GM12878 (cell line): ENCODE results near the gene CRYBB1. TPM values are rescaled to one million over a fixed set of nuclear protein-coding genes. Genes with fewer than 3 reads are reported as not detected.

ENCODE experiments used
- ATAC-seq: fragments of 200-7000 bp; cut with Tn5 transposase; 3 replicates; pipeline ENCODE4 v1.9.1; 2020; ENCODE audit warnings: mild to moderate bottlenecking, moderate library complexity
- BruUV-seq: library from RNA; stranded (reverse); fragments of 400-500 nt; replicated peaks from 2 replicates; lab custom pipeline; 2021; lab: Mats Ljungman, UMichigan
- CTCF ChIA-PET: fragments of 300-600 bp; sonication (Branson Sonifier 250); formaldehyde crosslinking; extraction: SDS; loops from one replicate; lab custom pipeline; 2021; ENCODE audit warnings: inconsistent platforms; lab: Yijun Ruan, JAX
- POLR2A ChIA-PET: fragments of 350-600 bp; formaldehyde crosslinking; extraction: SDS; loops from one replicate; lab custom pipeline; 2021; ENCODE audit warnings: inconsistent platforms; lab: Charles Lee
- RAD21 ChIA-PET: fragments of 300-600 bp; sonication (Branson Sonifier 250); formaldehyde crosslinking; loops from one replicate; lab custom pipeline; 2023; ENCODE audit warnings: antibody characterized with exemption; ENCODE audit not compliant: unreplicated experiment; lab: Charles Lee
- SMC1A ChIA-PET: fragments of 300-600 bp; sonication (Branson Sonifier 250); formaldehyde crosslinking; loops from one replicate; lab custom pipeline; 2023; ENCODE audit not compliant: unreplicated experiment, uncharacterized antibody; lab: Charles Lee
- DNase-seq: peaks from one replicate; pipeline ENCODE4 v3.0.0-alpha.2; 2011; ENCODE audit warnings: low read depth, low spot score
- FAIRE-seq: peaks from 3 replicates; lab custom pipeline; 2011; peaks lifted over from hg19 to GRCh38; lab: Jason Lieb, UNC
- H2AFZ ChIP-seq: 2 replicates; pipeline ENCODE4 v1.6.0; 2011; ENCODE audit warnings: low read depth, low read length, control low read depth; ENCODE audit not compliant: control insufficient read depth
- H3K27ac ChIP-seq: 2 replicates; pipeline ENCODE4 v1.5.1; 2011; ENCODE audit warnings: control low read depth; ENCODE audit not compliant: control insufficient read depth, insufficient read depth
- H3K27me3 ChIP-seq, 2 experiments: replicated peaks in 1 of 2; 2 replicates each; pipeline versions ENCODE4 v1.6.0 to v1.6.1; 2011; ENCODE audit warnings: low read length in 1 of 2; ENCODE audit not compliant: control insufficient read depth in 2 of 2, insufficient read depth in 2 of 2
- H3K36me3 ChIP-seq, 2 experiments: 2 replicates each; pipeline ENCODE4 v1.5.1; 2011; ENCODE audit warnings: low read length in 1 of 2; ENCODE audit not compliant: control insufficient read depth in 2 of 2, insufficient read depth in 2 of 2
- H3K4me1 ChIP-seq: 2 replicates; pipeline ENCODE4 v1.6.1; 2011; ENCODE audit warnings: mild to moderate bottlenecking, low read length, moderate library complexity, mixed read lengths; ENCODE audit not compliant: control insufficient read depth, insufficient read depth
- H3K4me2 ChIP-seq: 2 replicates; pipeline ENCODE4 v1.6.0; 2011; ENCODE audit warnings: control low read depth; ENCODE audit not compliant: control insufficient read depth, insufficient read depth
- H3K4me3 ChIP-seq: fragments of 200-600 bp; sonication (generic); 2 replicates; pipeline ENCODE4 v1.5.1; 2016
- H3K79me2 ChIP-seq: 2 replicates; pipeline ENCODE4 v1.6.0; 2011; ENCODE audit warnings: low read length; ENCODE audit not compliant: control insufficient read depth, insufficient read depth
- H3K9ac ChIP-seq: 2 replicates; pipeline ENCODE4 v1.8.0; 2011; ENCODE audit warnings: low read length, control low read depth, mixed read lengths; ENCODE audit not compliant: control insufficient read depth, insufficient read depth
- H3K9me3 ChIP-seq: replicated peaks from 3 replicates; pipeline ENCODE4 v1.5.1; 2011; ENCODE audit warnings: mild to moderate bottlenecking, low read length; ENCODE audit not compliant: control insufficient read depth, insufficient read depth
- H4K20me1 ChIP-seq: 2 replicates; pipeline ENCODE4 v1.6.0; 2011; ENCODE audit not compliant: control insufficient read depth, insufficient read depth
- CBFB ChIP-seq: IDR thresholded peaks from 2 replicates; pipeline ENCODE4 v1.6.1; 2016; ENCODE audit warnings: antibody characterized with exemption, low read depth
- IRF4 ChIP-seq: IDR thresholded peaks from 2 replicates; pipeline ENCODE4 v1.6.1; 2011; ENCODE audit warnings: low read depth, low read length
- MTA3 ChIP-seq: IDR thresholded peaks from 2 replicates; pipeline ENCODE4 v1.6.1; 2012; ENCODE audit warnings: low read length, inconsistent platforms, borderline replicate concordance
- MYB ChIP-seq: fragments of 150-350 bp; IDR thresholded peaks from 2 replicates; pipeline ENCODE4 v1.6.1; 2014; ENCODE audit warnings: mild to moderate bottlenecking, low read depth, low read length, borderline replicate concordance
- NBN ChIP-seq: fragments of 450-650 bp; IDR thresholded peaks from 2 replicates; pipeline ENCODE4 v1.6.1; 2016
- NFIC ChIP-seq: IDR thresholded peaks from 2 replicates; pipeline ENCODE4 v1.6.1; 2012; ENCODE audit warnings: low read depth, mild to moderate bottlenecking, inconsistent platforms, low read length, moderate library complexity
- NR2F1 ChIP-seq: fragments of 450-650 bp; conservative IDR thresholded peaks from 2 replicates; pipeline ENCODE4 v1.6.1; 2017; ENCODE audit warnings: mild to moderate bottlenecking
- NRF1 ChIP-seq: conservative IDR thresholded peaks from 2 replicates; pipeline ENCODE4 v1.6.1; 2011; ENCODE audit warnings: mild to moderate bottlenecking, low read depth, low read length, improper control_type of control experiment
- POLR2AphosphoS2 ChIP-seq: IDR thresholded peaks from 2 replicates; pipeline ENCODE4 v1.6.1; 2011; ENCODE audit warnings: low read depth, mild to moderate bottlenecking, low read length, improper control_type of control experiment, moderate library complexity
- RUNX3 ChIP-seq: IDR thresholded peaks from 2 replicates; pipeline ENCODE4 v1.6.1; 2012; ENCODE audit warnings: low read length, inconsistent platforms
- SPI1 ChIP-seq: IDR thresholded peaks from 2 replicates; pipeline ENCODE4 v1.6.1; 2011; ENCODE audit warnings: low read depth, mild to moderate bottlenecking, low read length, moderate library complexity, borderline replicate concordance; ENCODE audit not compliant: insufficient read depth
- SREBF2 ChIP-seq: IDR thresholded peaks from 2 replicates; pipeline ENCODE4 v1.6.1; 2012; ENCODE audit warnings: mild to moderate bottlenecking, low read length
- SUPT20H ChIP-seq: IDR thresholded peaks from 2 replicates; pipeline ENCODE4 v1.6.1; 2011; ENCODE audit warnings: low read depth, mild to moderate bottlenecking, low read length, moderate library complexity, borderline replicate concordance; ENCODE audit not compliant: control insufficient read depth
- ZNF24 ChIP-seq: fragments of 450-650 bp; IDR thresholded peaks from 2 replicates; pipeline ENCODE4 v1.6.1; 2017; ENCODE audit warnings: antibody characterized with exemption, mild to moderate bottlenecking
- ZNF274 ChIP-seq: IDR thresholded peaks from one replicate; pipeline ENCODE4 v1.8.0; 2011; ENCODE audit not compliant: insufficient read length, insufficient read depth
- whole genome bisulfite sequencing: methylation state at CpG from one replicate; pipeline ENCODE4 v1.1.6; 2016; ENCODE audit warnings: low lambda C conversion rate; ENCODE audit not compliant: insufficient replicate concordance, insufficient coverage; ENCODE audit errors: missing lambda C conversion rate; 5-methylcytosine and 5-hydroxymethylcytosine counted together
- in situ Hi-C: fragments of 300-500 bp; cut with MboI; formaldehyde crosslinking; loops from 9 replicates; pipeline ENCODE4 v1.14.3; 2018; ENCODE audit warnings: mixed read lengths
- intact Hi-C: fragments of 100-400 bp; cut with micrococcal nuclease; formaldehyde crosslinking; loops from one replicate; pipeline ENCODE4 v1.14.2; 2022; ENCODE audit not compliant: unreplicated experiment
- polyA plus RNA-seq, 11 experiments: library from polyadenylated mRNA; depleted of rRNA in 4 of 11; unstranded in 6 of 11; stranded (reverse) in 5 of 11; fragments of >200 nt; fragmentation: Nextera tagmentation in 4 of 11; fragmentation: Illumina TruSeq in 1 of 11; extraction: Ambion mirVana in 4 of 11; extraction: Trizol in 1 of 11; gene quantifications; 1 replicate in 1 of 11; 2 replicates in 10 of 11; pipeline versions ENCODE4 v1.2.1 to v1.2.3, GENCODE V29; 2011 to 2016; ENCODE audit warnings: inconsistent platforms in 2 of 11, missing spikeins in 2 of 11, low read depth in 1 of 11
- total RNA-seq, 4 experiments: library from RNA; depleted of rRNA in 3 of 4; stranded (reverse); fragments of >200 nt in 3 of 4; fragmentation: Illumina TruSeq in 1 of 4; extraction: Trizol in 1 of 4; gene quantifications; 2 replicates each; pipeline versions ENCODE4 v1.2.1 to v1.2.3, GENCODE V29; 2013 to 2021
- TF ChIP-seq, protein P1 (sequence below): fragments of 450-650 bp; formaldehyde crosslinking; IDR thresholded peaks from 2 replicates; pipeline ENCODE4 v1.5.0; 2022; ENCODE audit warnings: mild to moderate bottlenecking, missing genetic modification characterization

Gene CRYBB1
- total and polyA plus RNA-seq, 10 of the 15 experiments (the other 5 are each of a cell fraction or from before 2014, with no cell fraction given) = 0.09 to 0.64 (median 0.23) TPM; not detected in 5

DNA sequence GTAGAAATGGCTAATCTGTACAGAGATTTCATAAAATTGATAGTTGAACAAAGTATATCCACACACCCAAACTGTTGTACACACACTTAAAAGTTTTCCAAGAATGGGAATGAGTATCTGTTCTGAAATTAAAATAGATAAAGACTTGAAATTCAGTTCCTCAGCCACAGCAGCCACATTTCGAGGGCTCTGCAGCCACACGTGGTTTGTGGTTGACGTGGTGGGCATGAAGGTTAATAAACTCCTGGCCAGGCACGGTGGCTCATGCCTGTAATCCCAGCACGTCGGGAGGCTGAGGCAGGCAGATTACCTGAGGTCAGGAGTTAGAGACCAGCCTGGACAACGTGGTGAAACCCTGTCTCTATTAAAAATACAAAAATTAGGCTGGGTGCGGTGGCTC is 51.9 kb downstream of the CRYBB1 start:
- ATAC-seq (no peak), FAIRE-seq (no peak), DNase-seq (no peak)
- 57% methylated on average over 8 of the region's 8 CpGs for WGBS
- no TSS peak for BruUV-seq
- intact Hi-C loops = no loop called here
- peaks cover 2% of the 10 kb centered on the region; the same call in 1 of the 2 replicates for H3K79me2 ChIP-seq
- SMC1A ChIA-PET = interaction anchor here (0.6 to 0.7 kb wide), 2 partner anchors 12 to 19 kb away, joined by 3 to 4 read pairs; no protein-coding TSS in a partner anchor
- in situ Hi-C loops = no loop called here
- POLR2A ChIA-PET = no interaction called here
- H3K9me3 ChIP-seq = no peaks in the 10 kb centered on the region
- no peak overlapping the region for H3K4me3 ChIP-seq
- H4K20me1 ChIP-seq = no peaks in the 10 kb centered on the region
- TF ChIP-seq ZNF24 (no peak), SUPT20H (no peak), NFIC (no peak), NRF1 (no peak), RUNX3 (peak; percentile 56)
- CTCF ChIA-PET = interaction anchor here (1.0 to 1.5 kb wide), 3 partner anchors 34 to 63 kb away, joined by 3 to 4 read pairs (median 3); no protein-coding TSS in a partner anchor
- peaks cover 0 to 5% of the 10 kb centered on the region in 2 experiments; a peak in 1 of 4 replicates for H3K36me3 ChIP-seq
- no peak overlapping the region for H3K27ac ChIP-seq
- RAD21 ChIA-PET = interaction anchor here (1.4 kb wide), 1 partner anchor 78 kb away, joined by 8 read pairs; no protein-coding TSS in a partner anchor
- H3K9ac ChIP-seq = no peak overlapping the region
- no peak overlapping the region for H2AFZ ChIP-seq
- no peaks in the 10 kb centered on the region for H3K4me1 ChIP-seq
- H3K4me2 ChIP-seq = no peak overlapping the region
- H3K27me3 ChIP-seq = no peaks in the 10 kb centered on the region

DNA sequence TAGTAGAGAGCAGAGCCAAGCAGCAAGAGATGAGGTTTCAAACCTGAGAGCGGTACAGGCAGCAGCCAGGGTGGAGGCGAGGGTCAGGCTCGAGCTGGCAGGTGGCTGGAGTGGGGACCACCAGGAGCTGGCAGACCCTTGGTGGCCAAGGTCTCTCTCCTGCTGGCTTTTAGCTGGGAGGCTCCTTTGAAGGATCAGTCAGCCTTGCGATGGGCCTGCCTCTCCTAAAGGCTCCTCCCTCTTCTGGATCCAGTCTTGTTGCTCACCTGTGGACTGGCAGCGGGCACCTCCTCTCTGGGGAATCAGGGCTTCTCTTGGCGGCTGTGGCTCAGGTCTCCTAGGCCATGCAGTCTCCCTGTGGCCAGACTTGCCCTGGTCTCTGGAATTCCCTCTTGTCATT is 52.6 kb downstream of the CRYBB1 start:
- ChIA-PET CTCF (interaction anchor here (1.0 kb wide), 1 partner anchor 33 kb away, joined by 4 read pairs; no protein-coding TSS in a partner anchor), RAD21 (interaction anchor here (0.8 to 1.4 kb wide), 3 partner anchors 14 to 79 kb away, joined by 3 to 8 read pairs (median 3); no protein-coding TSS in a partner anchor), SMC1A (interaction anchor here (0.7 kb wide), 1 partner anchor 18 kb away, joined by 3 read pairs; no protein-coding TSS in a partner anchor), POLR2A (interaction anchor here (0.6 kb wide), 2 partner anchors 20 to 82 kb away, joined by 3 read pairs; partner anchors contain the start of gene HPS4)
- in situ Hi-C loops (no loop called here), intact Hi-C loops (no loop called here)
- no peak overlapping the region for H3K9ac ChIP-seq
- H3K27me3 ChIP-seq = no peaks in the 10 kb centered on the region
- H3K4me3 ChIP-seq = no peak overlapping the region
- no peaks in the 10 kb centered on the region for H3K9me3 ChIP-seq
- peaks cover 0 to 5% of the 10 kb centered on the region in 2 experiments; a peak in 1 of 4 replicates for H3K36me3 ChIP-seq
- H4K20me1 ChIP-seq = no peaks in the 10 kb centered on the region
- H2AFZ ChIP-seq = no peak overlapping the region
- no peak for DNase-seq
- ATAC-seq = no peak
- peaks cover 2% of the 10 kb centered on the region; the same call in 1 of the 2 replicates for H3K79me2 ChIP-seq
- 100% methylated on average over 6 of the region's 6 CpGs for WGBS
- no TSS peak for BruUV-seq
- no peak overlapping the region for H3K4me2 ChIP-seq
- FAIRE-seq = no peak
- no peak overlapping the region for H3K27ac ChIP-seq
- no peaks in the 10 kb centered on the region for H3K4me1 ChIP-seq
- TF ChIP-seq POLR2AphosphoS2 = no peak
- TF ChIP-seq, protein P1, sequence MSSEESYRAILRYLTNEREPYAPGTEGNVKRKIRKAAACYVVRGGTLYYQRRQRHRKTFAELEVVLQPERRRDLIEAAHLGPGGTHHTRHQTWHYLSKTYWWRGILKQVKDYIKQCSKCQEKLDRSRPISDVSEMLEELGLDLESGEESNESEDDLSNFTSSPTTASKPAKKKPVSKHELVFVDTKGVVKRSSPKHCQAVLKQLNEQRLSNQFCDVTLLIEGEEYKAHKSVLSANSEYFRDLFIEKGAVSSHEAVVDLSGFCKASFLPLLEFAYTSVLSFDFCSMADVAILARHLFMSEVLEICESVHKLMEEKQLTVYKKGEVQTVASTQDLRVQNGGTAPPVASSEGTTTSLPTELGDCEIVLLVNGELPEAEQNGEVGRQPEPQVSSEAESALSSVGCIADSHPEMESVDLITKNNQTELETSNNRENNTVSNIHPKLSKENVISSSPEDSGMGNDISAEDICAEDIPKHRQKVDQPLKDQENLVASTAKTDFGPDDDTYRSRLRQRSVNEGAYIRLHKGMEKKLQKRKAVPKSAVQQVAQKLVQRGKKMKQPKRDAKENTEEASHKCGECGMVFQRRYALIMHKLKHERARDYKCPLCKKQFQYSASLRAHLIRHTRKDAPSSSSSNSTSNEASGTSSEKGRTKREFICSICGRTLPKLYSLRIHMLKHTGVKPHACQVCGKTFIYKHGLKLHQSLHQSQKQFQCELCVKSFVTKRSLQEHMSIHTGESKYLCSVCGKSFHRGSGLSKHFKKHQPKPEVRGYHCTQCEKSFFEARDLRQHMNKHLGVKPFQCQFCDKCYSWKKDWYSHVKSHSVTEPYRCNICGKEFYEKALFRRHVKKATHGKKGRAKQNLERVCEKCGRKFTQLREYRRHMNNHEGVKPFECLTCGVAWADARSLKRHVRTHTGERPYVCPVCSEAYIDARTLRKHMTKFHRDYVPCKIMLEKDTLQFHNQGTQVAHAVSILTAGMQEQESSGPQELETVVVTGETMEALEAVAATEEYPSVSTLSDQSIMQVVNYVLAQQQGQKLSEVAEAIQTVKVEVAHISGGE (CRISPR knock-in tag) = no peak
- TF ChIP-seq CBFB = no peak
- no peak for TF ChIP-seq ZNF274
- TF ChIP-seq NR2F1 = no peak
- no peak for TF ChIP-seq NBN
- TF ChIP-seq MTA3 = no peak
- no peak for TF ChIP-seq MYB
- no peak for TF ChIP-seq SREBF2
- TF ChIP-seq SPI1 = no peak
- no peak for TF ChIP-seq IRF4
